K562 (cell line): ENCODE results near the gene SGMS1. TPM values are rescaled to one million over a fixed set of nuclear protein-coding genes. Genes with fewer than 3 reads are reported as not detected.

Source experiments
- ATAC-seq: fragments of 200-7000 bp; cut with Tn5 transposase; 3 replicates; pipeline ENCODE4 v1.9.1; 2020; ENCODE audit warnings: moderate library complexity
- BruUV-seq: library from RNA; stranded (reverse); fragments of 400-500 nt; replicated peaks from 2 replicates; lab custom pipeline; 2021; lab: Mats Ljungman, UMichigan
- CTCF ChIA-PET: fragments of 300-600 bp; formaldehyde crosslinking; extraction: SDS; loops from one replicate; lab custom pipeline; 2021; ENCODE audit warnings: low intra/inter-chr PET ratio; lab: Yijun Ruan, JAX
- POLR2A ChIA-PET: fragments of 300-600, 350-650 bp; sonication (Branson Sonifier 250); formaldehyde crosslinking; extraction: SDS; loops from one replicate; lab custom pipeline; 2021; ENCODE audit warnings: antibody characterized with exemption, inconsistent platforms; lab: Yijun Ruan, JAX
- DNase-seq, 4 experiments: peaks; one replicate each; pipeline versions ENCODE4 v3.0.0 to v3.0.0-alpha.2; 2011 to 2018; ENCODE audit warnings: low spot score in 3 of 4, mixed read lengths in 3 of 4; ENCODE audit errors: extremely low read depth in 1 of 4
- FAIRE-seq: peaks from 2 replicates; lab custom pipeline; 2011; peaks lifted over from hg19 to GRCh38; lab: Jason Lieb, UNC
- H2AFZ ChIP-seq: 2 replicates; pipeline ENCODE4 v1.6.0; 2011; ENCODE audit warnings: low read depth, low read length, control low read depth, inconsistent platforms
- H3K27ac ChIP-seq: fragments of 200-600 bp; 3 replicates; pipeline ENCODE4 v1.8.0; 2011; ENCODE audit warnings: low read depth, mild to moderate bottlenecking, control low read depth, inconsistent platforms, low read length, moderate library complexity, mixed read lengths; ENCODE audit errors: extremely low read depth
- H3K27me3 ChIP-seq, 2 experiments: fragments of 300-600 bp in 1 of 2; 2 replicates in 1 of 2; 3 replicates in 1 of 2; pipeline versions ENCODE4 v1.6.0 to v1.8.0; 2011; ENCODE audit warnings: inconsistent platforms in 2 of 2, low read length in 2 of 2, mild to moderate bottlenecking in 1 of 2, mixed read lengths in 1 of 2, moderate library complexity in 1 of 2; ENCODE audit not compliant: control insufficient read depth in 2 of 2, insufficient read depth in 2 of 2
- H3K36me3 ChIP-seq: fragments of 300-600 bp; 3 replicates; pipeline ENCODE4 v1.8.0; 2011; ENCODE audit warnings: mild to moderate bottlenecking, low read length, inconsistent platforms; ENCODE audit not compliant: control insufficient read depth, insufficient read depth
- H3K4me1 ChIP-seq, 2 experiments: fragments of 200-600 bp in 1 of 2; replicated peaks in 1 of 2; 2 replicates in 1 of 2; 3 replicates in 1 of 2; pipeline versions ENCODE4 v1.5.1 to v1.8.0; 2011; ENCODE audit warnings: inconsistent platforms in 2 of 2, low read length in 2 of 2, mild to moderate bottlenecking in 1 of 2, mixed read lengths in 1 of 2, moderate library complexity in 1 of 2; ENCODE audit not compliant: control insufficient read depth in 2 of 2, insufficient read depth in 2 of 2
- H3K4me2 ChIP-seq: 2 replicates; pipeline ENCODE4 v1.6.1; 2011; ENCODE audit warnings: low read length, control low read depth, inconsistent platforms, mixed read lengths; ENCODE audit not compliant: insufficient read depth
- H3K4me3 ChIP-seq: fragments of 200-600 bp; sonication (generic), shearing (Covaris generic); 2 replicates; pipeline ENCODE4 v1.5.1; 2016; ENCODE audit warnings: control low read depth, inconsistent platforms
- H3K79me2 ChIP-seq: fragments of 200-600 bp; 3 replicates; pipeline ENCODE4 v1.8.0; 2011; ENCODE audit warnings: low read length, inconsistent platforms; ENCODE audit not compliant: control insufficient read depth, insufficient read depth
- H3K9ac ChIP-seq, 2 experiments: 2 replicates each; pipeline versions ENCODE4 v1.6.0 to v1.6.1; 2011; ENCODE audit warnings: low read depth in 2 of 2, low read length in 2 of 2, control low read depth in 1 of 2, inconsistent platforms in 1 of 2, mild to moderate bottlenecking in 1 of 2, mixed read lengths in 1 of 2; ENCODE audit not compliant: insufficient read depth in 1 of 2
- H3K9me1 ChIP-seq: one replicate; pipeline ENCODE4 v1.6.0; 2011; ENCODE audit warnings: inconsistent platforms, mild to moderate bottlenecking, low read length, moderate library complexity; ENCODE audit not compliant: control insufficient read depth, insufficient read depth
- H3K9me3 ChIP-seq: replicated peaks from 2 replicates; pipeline ENCODE4 v1.5.1; 2011; ENCODE audit warnings: low read depth, low read length, inconsistent platforms; ENCODE audit not compliant: control insufficient read depth, insufficient read depth
- H4K20me1 ChIP-seq: replicated peaks from 2 replicates; pipeline ENCODE4 v1.6.1; 2011; ENCODE audit warnings: low read length, inconsistent platforms, mixed read lengths; ENCODE audit not compliant: control insufficient read depth, insufficient read depth
- E2F6 ChIP-seq, 2 experiments: IDR thresholded peaks; 2 replicates each; pipeline ENCODE4 v1.6.1; 2011; ENCODE audit warnings: borderline replicate concordance in 1 of 2, control low read depth in 1 of 2, low read depth in 1 of 2, low read length in 1 of 2, mild to moderate bottlenecking in 1 of 2, mixed read lengths in 1 of 2, moderate library complexity in 1 of 2; ENCODE audit not compliant: insufficient read depth in 1 of 2, insufficient read length in 1 of 2, poor library complexity in 1 of 2, severe bottlenecking in 1 of 2; ENCODE audit errors: extremely low read depth in 1 of 2
- GTF2E2 ChIP-seq: fragments of 200-800 bp; sonication (Bioruptor generic); IDR thresholded peaks from 2 replicates; pipeline ENCODE4 v1.6.1; 2016; ENCODE audit warnings: missing genetic modification characterization, missing compliant biosample characterization
- WGBS: fragments of 100-300 bp; shearing (Covaris generic); methylation state at CpG from one replicate; pipeline ENCODE4 v1.1.6; 2016; ENCODE audit warnings: low coverage, mixed read lengths; ENCODE audit not compliant: insufficient coverage; ENCODE audit errors: missing lambda C conversion rate; 5-methylcytosine and 5-hydroxymethylcytosine counted together
- in situ Hi-C: fragments of 300-500 bp; cut with MboI; formaldehyde crosslinking; loops from 4 replicates; pipeline ENCODE4 v1.15.0; 2018; ENCODE audit warnings: inconsistent platforms, mixed read lengths
- intact Hi-C: fragments of 100-400 bp; cut with micrococcal nuclease; formaldehyde crosslinking; loops from 2 replicates; pipeline ENCODE4 v1.14.2; 2022
- polyA plus RNA-seq, 8 experiments: library from polyadenylated mRNA; depleted of rRNA in 4 of 8; stranded (reverse) in 5 of 8; unstranded in 3 of 8; fragments of >200 nt; fragmentation: Nextera tagmentation in 2 of 8; fragmentation: Illumina TruSeq in 1 of 8; extraction: Ambion mirVana in 2 of 8; extraction: Trizol in 1 of 8; gene quantifications; 2 replicates each; pipeline versions ENCODE4 v1.2.1 to v1.2.3, GENCODE V29; 2011 to 2014; ENCODE audit warnings: inconsistent platforms in 1 of 8, missing spikeins in 1 of 8
- total RNA-seq, 7 experiments: library from RNA; depleted of rRNA in 6 of 7; stranded (reverse); fragments of >200 nt in 6 of 7; fragmentation: Illumina TruSeq in 2 of 7; extraction: Trizol in 2 of 7; gene quantifications; 2 replicates each; pipeline versions ENCODE4 v1.2.1 to v1.2.3, GENCODE V29; 2011 to 2021; ENCODE audit warnings: low replicate concordance in 1 of 7

Gene SGMS1
- total and polyA plus RNA-seq, 9 of the 15 experiments (the other 6 are each of a cell fraction or from before 2014, with no cell fraction given), result 22.6 to 232 (median 82.2) TPM

GRCh38 chr10:50470798-50471582 is 152.8 kb downstream of the SGMS1 start:
- no peak overlapping the region for H3K27ac ChIP-seq
- no peak overlapping the region for H2AFZ ChIP-seq
- in situ Hi-C loops, result no loop called here
- H4K20me1 ChIP-seq, result no peaks in the 10 kb centered on the region
- H3K36me3 ChIP-seq, result peaks cover 2% of the 10 kb centered on the region; the same call in 1 of the 3 replicates
- H3K9me1 ChIP-seq, result no peaks in the 10 kb centered on the region
- 78% methylated on average over 6 of the region's 6 CpGs for WGBS
- no peaks in the 10 kb centered on the region for H3K9me3 ChIP-seq
- no peaks in the 10 kb centered on the region for H3K27me3 ChIP-seq
- no peak overlapping the region for H3K4me2 ChIP-seq
- ATAC-seq (no peak), FAIRE-seq (no peak), DNase-seq (no peak)
- H3K9ac ChIP-seq, result no peak overlapping the region
- 0 out of 2 replicates have a peak, but pooled peaks have one; percentile 57 for TF ChIP-seq GTF2E2 (tag)
- TF ChIP-seq E2F6 (IDR thresholded peaks at IDR 0.05; ENCODE audit: borderline replicate concordance in 1 of 2, extremely low read depth in 1 of 2, insufficient read depth in 1 of 2, insufficient read length in 1 of 2, low read depth in 1 of 2, low read length in 1 of 2, poor library complexity in 1 of 2, severe bottlenecking in 1 of 2), result no peak
- TF ChIP-seq, all 486 proteins: peak for 1
- Histone ChIP-seq H3K4me3 (no peak overlapping the region), H3K79me2 (peaks cover 17% of the 10 kb centered on the region; the same call in 1 of the 3 replicates), H3K4me1 (no peaks in the 10 kb centered on the region; a peak in 3 of 5 replicates)
- ChIA-PET CTCF (no interaction called here), POLR2A (interaction anchor here (0.6 to 1.5 kb wide), 5 partner anchors 10 to 188 kb away, joined by 3 to 6 read pairs (median 3); no protein-coding TSS in a partner anchor)
- BruUV-seq, result no TSS peak
- intact Hi-C loops, result no loop called here
